ENCODE measurements around the gene LSM4.

Gene LSM4

DNA sequence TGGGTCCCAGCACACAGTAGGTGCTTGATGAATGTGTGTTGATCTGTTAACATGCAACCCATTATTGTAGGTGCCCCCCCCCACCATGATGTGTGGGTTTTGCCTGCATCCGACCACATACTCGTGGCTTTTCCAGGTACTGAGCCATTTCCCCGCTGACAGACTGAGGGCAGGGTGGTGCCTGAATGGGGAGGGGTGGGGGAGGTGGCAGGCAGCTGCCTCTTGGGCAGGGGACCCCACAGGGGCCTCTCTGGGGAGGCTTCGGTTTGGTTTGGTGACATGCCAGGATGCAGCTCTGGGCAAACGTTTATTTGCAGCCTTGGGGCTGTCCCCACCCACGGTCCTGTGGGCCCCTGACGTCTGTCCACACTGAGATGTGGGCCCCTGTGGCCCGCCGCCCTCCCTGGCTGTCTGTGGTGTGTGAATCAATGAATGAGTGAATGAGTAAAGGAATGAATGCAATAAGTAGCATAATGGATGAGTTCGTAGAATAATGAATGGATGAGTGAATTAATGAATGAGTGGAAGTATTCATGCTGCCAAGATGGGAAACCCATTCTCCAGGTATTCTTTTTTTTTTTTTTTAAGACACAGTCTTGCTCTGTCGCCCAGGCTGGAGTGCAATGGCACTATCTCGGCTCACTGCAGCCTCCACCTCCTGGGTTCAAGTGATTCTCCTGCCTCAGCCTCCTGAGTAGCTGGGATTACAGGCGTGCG lies 32.4 kb downstream of the LSM4 start:
- Histone ChIP-seq H3K4me3 (ENCODE audit: low read length, poor library complexity, severe bottlenecking) (peak overlapping the region; percentile 2), H2AFZ (ENCODE audit: low read length) (no peak overlapping the region), H3F3A (ENCODE audit: low read depth) (peaks cover 4% of the 10 kb centered on the region; the same call in 1 of the 2 replicates), H3K4me2 (ENCODE audit: low read depth, low read length, poor library complexity, severe bottlenecking) (peak overlapping the region; percentile 84), H3K9me2 (replicated peaks; ENCODE audit: low read depth, low read length) (no peaks in the 10 kb centered on the region), H4K20me1 (ENCODE audit: insufficient read depth, low read length, poor library complexity, severe bottlenecking) (no peaks in the 10 kb centered on the region), H3K27me3 (ENCODE audit: insufficient read depth, low read length, poor library complexity, severe bottlenecking) (no peaks in the 10 kb centered on the region), H3K36me3 (ENCODE audit: insufficient read depth, low read length) (no peaks in the 10 kb centered on the region), H3K79me2 (ENCODE audit: insufficient read depth, low read length) (peaks cover 3% of the 10 kb centered on the region; the same call in 1 of the 2 replicates), H3K9ac (ENCODE audit: low read depth, low read length, poor library complexity, severe bottlenecking) (peak overlapping the region; percentile 95), H3K4me1 (ENCODE audit: insufficient read depth, low read length, poor library complexity, severe bottlenecking) (peaks cover 35% of the 10 kb centered on the region), H3K9me3 (ENCODE audit: insufficient read depth, low read depth, low read length) (no peaks in the 10 kb centered on the region)
- no peak for TF ChIP-seq EZH2phosphoT487 (IDR thresholded peaks at IDR 0.05; ENCODE audit: borderline replicate concordance)

DNA sequence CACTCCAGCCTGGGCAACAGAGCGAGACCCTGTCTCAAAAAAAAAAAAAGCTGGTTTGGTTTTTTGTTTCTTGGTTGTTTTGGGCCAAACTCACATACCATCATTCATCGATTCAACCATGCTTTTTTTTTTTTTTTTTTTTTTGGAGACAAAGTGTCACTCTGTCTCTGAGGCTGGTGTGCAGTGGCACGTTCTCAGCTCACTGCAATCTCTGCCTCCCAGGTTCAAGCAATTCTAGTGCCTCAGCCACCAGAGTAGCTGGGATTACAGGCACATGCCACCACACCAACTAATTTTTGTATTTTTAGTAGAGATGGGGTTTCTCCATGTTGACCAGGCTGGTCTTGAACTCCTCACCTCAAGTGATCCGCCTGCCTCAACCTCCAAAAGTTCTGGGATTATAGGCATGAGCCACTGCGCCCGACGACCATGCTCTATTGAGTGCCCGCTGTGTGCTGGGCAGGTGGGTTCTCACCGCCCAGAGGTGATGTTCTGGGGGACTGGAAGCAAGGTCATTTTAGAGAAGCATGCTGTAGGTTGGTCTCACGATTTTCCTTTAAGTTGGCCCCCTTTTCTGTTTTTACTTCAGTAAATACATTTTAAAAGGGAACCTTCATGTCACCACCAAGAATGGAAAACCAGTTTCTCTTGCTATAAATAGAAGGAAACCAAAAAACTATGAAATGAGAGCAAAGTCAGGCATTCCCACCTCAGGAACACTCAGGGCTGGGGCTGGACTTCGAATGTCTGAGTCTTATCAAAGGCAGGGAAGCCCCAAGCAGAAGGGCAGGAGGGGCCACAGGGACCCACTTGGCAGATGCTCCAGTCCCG lies 33.2 kb downstream of the LSM4 start:
- H4K20me1 ChIP-seq (ENCODE audit: insufficient read depth, low read length, poor library complexity, severe bottlenecking): no peaks in the 10 kb centered on the region
- peaks cover 4% of the 10 kb centered on the region; the same call in 1 of the 2 replicates for H3F3A ChIP-seq (ENCODE audit: low read depth)
- peaks cover 34% of the 10 kb centered on the region for H3K4me1 ChIP-seq (ENCODE audit: insufficient read depth, low read length, poor library complexity, severe bottlenecking)
- H3K36me3 ChIP-seq (ENCODE audit: insufficient read depth, low read length): no peaks in the 10 kb centered on the region
- peaks cover 3% of the 10 kb centered on the region; the same call in 1 of the 2 replicates for H3K79me2 ChIP-seq (ENCODE audit: insufficient read depth, low read length)
- H3K27me3 ChIP-seq (ENCODE audit: insufficient read depth, low read length, poor library complexity, severe bottlenecking): no peaks in the 10 kb centered on the region
- H2AFZ ChIP-seq (ENCODE audit: low read length): no peak overlapping the region
- peak overlapping the region; percentile 2 for H3K4me3 ChIP-seq (ENCODE audit: low read length, poor library complexity, severe bottlenecking)
- H3K9me2 ChIP-seq (replicated peaks; ENCODE audit: low read depth, low read length): no peaks in the 10 kb centered on the region
- no peak for TF ChIP-seq EZH2phosphoT487 (IDR thresholded peaks at IDR 0.05; ENCODE audit: borderline replicate concordance)
- TF ChIP-seq, protein P1, sequence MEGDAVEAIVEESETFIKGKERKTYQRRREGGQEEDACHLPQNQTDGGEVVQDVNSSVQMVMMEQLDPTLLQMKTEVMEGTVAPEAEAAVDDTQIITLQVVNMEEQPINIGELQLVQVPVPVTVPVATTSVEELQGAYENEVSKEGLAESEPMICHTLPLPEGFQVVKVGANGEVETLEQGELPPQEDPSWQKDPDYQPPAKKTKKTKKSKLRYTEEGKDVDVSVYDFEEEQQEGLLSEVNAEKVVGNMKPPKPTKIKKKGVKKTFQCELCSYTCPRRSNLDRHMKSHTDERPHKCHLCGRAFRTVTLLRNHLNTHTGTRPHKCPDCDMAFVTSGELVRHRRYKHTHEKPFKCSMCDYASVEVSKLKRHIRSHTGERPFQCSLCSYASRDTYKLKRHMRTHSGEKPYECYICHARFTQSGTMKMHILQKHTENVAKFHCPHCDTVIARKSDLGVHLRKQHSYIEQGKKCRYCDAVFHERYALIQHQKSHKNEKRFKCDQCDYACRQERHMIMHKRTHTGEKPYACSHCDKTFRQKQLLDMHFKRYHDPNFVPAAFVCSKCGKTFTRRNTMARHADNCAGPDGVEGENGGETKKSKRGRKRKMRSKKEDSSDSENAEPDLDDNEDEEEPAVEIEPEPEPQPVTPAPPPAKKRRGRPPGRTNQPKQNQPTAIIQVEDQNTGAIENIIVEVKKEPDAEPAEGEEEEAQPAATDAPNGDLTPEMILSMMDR (conservative IDR thresholded peaks at IDR 0.05; ENCODE audit: low read length): no peak
- peak overlapping the region; percentile 95 for H3K9ac ChIP-seq (ENCODE audit: low read depth, low read length, poor library complexity, severe bottlenecking)
- H3K9me3 ChIP-seq (ENCODE audit: insufficient read depth, low read depth, low read length): no peaks in the 10 kb centered on the region
- H3K4me2 ChIP-seq (ENCODE audit: low read depth, low read length, poor library complexity, severe bottlenecking): peak overlapping the region; percentile 84

DNA sequence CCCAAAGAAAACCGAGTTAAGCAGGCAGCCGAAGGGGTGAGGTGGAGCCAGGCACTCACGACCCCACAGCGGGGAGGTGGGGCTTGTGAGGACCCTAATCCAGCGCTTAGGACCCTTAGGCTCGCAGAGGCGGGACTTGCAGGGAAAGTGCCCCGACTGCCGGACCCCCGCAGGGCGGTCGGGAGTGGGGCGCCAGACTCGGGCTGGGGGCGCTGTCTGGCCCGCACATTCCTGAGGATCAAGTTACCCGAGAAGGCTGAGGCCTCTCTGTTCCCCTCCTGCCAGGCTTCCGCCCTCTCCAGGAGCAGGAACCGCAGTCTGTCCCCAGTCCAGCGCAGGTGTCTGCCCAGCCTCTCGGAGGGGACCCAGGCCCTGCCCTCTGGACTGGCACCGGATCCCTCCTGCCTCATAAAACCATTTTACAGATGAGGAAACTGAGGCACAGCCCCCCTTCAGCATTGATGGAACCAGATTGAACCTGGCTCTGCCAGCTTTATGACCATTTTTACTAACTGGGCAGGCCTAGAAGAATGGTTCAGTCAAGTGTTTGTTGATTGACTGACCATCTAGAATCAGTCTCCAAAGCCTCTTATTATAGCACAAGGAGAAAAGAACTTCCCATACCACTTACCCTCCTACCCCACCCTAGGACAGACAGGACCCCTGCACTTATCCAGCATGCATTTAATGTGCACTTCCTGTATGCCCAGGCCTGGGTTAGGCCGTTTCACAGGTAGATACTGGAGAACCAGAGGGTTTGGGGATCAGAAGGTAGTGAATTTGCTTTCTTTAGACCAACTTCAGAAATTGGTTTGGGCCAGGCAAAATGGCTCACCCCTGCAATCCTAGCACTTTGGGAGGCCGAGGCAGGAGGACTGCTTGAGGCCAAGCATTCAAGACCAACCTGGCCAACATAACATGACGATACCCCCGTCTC lies 34.8 kb downstream of the LSM4 start:
- H3K79me2 ChIP-seq (ENCODE audit: insufficient read depth, low read length): peaks cover 7% of the 10 kb centered on the region; the same call in 1 of the 2 replicates
- no peak overlapping the region for H3K4me3 ChIP-seq (ENCODE audit: low read length, poor library complexity, severe bottlenecking)
- H3K9ac ChIP-seq (ENCODE audit: low read depth, low read length, poor library complexity, severe bottlenecking): no peak overlapping the region
- no peaks in the 10 kb centered on the region for H3K27me3 ChIP-seq (ENCODE audit: insufficient read depth, low read length, poor library complexity, severe bottlenecking)
- peaks cover 28% of the 10 kb centered on the region for H3K4me1 ChIP-seq (ENCODE audit: insufficient read depth, low read length, poor library complexity, severe bottlenecking)
- no peaks in the 10 kb centered on the region for H3K9me3 ChIP-seq (ENCODE audit: insufficient read depth, low read depth, low read length)
- no peaks in the 10 kb centered on the region for H3K36me3 ChIP-seq (ENCODE audit: insufficient read depth, low read length)
- TF ChIP-seq, protein P1 (conservative IDR thresholded peaks at IDR 0.05; ENCODE audit: low read length): no peak
- TF ChIP-seq EZH2phosphoT487 (IDR thresholded peaks at IDR 0.05; ENCODE audit: borderline replicate concordance): no peak
- H3F3A ChIP-seq (ENCODE audit: low read depth): peaks cover 4% of the 10 kb centered on the region; the same call in 1 of the 2 replicates
- H3K9me2 ChIP-seq (replicated peaks; ENCODE audit: low read depth, low read length): no peaks in the 10 kb centered on the region
- H4K20me1 ChIP-seq (ENCODE audit: insufficient read depth, low read length, poor library complexity, severe bottlenecking): no peaks in the 10 kb centered on the region
- no peak overlapping the region for H3K4me2 ChIP-seq (ENCODE audit: low read depth, low read length, poor library complexity, severe bottlenecking)
- no peak overlapping the region for H2AFZ ChIP-seq (ENCODE audit: low read length)

All from Loucy (cell line).